SIG-M5 treated with dmso at 0.1 percent for 504 hours (cell line): ENCODE results near the gene CD300LG.
A peak's percentile ranks its signal among the peaks of the same experiment; 100 is the strongest.

Experiments
- DNase-seq: peaks from one replicate; lab custom pipeline; 2025; ENCODE audit not compliant: unreplicated experiment; lab: John Stamatoyannopoulos, UW

Gene CD300LG

DNA sequence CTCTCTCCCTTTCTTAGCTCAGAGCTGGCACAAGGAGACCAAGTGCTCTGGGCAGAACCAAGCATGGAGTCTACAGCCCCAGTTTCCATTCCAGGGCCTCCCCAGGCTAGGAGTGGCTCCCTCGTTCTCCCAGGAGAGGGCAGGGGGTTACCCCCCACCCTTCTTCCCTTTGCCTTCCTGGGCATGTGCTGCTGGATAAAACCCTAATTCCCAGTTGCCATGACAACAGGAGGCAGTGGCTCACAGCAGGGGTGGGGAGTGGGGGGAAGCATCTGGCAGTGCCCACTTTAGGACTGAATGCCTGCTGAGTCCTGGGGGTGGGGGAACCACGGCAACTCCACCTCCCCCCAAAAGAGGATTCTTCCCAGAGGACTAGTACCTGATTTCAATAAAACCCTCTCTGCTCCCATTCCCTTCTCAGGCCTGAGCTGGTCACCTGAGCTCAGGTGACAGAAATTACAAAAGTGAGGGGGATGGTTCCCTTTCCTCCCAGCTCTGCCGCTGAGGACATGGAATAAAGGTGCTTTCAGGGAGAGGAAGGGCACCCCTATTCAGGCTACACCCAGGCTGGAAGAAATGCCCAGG is 58.5 kb downstream of the CD300LG start:
- DNase-seq, result no peak

GRCh38 chr17:43905985-43906852 is 59.2 kb downstream of the CD300LG start:
- DNase-seq, result no peak

DNA sequence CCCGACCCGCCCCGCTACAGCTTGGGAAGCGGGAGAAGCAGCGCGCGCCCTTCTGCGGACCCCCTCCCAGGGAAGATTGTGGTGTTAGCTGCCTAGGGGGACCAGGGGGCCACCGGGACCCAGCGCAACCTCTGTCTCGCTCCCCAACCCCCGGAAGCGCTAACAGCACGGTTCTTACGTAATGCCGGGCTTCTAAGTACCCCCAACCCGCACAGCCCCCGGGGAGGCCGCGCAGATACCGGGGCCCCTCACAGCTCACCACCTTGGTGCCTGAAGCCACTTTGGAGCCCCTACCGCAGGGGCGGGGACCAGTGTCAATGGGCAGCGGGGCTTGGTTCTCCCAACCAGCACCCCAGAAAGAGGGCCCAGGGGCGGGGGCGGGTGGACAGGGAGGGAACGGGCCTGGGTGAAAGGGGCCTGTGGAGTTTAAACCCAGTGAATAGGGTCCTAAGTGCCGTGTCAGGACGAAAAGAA is 60.0 kb downstream of the CD300LG start:
- DNase-seq, result no peak

- peak; percentile 64 for DNase-seq
Measured at GRCh38 chr17:43907425-43907981, 60.5 kb downstream of the CD300LG start, which contains the start of gene MPP2. Gene MPP2, minus strand, starts transcription at chr17:43907536. Its CDS starts 3,076 bp downstream, at chr17:43904460.

DNA sequence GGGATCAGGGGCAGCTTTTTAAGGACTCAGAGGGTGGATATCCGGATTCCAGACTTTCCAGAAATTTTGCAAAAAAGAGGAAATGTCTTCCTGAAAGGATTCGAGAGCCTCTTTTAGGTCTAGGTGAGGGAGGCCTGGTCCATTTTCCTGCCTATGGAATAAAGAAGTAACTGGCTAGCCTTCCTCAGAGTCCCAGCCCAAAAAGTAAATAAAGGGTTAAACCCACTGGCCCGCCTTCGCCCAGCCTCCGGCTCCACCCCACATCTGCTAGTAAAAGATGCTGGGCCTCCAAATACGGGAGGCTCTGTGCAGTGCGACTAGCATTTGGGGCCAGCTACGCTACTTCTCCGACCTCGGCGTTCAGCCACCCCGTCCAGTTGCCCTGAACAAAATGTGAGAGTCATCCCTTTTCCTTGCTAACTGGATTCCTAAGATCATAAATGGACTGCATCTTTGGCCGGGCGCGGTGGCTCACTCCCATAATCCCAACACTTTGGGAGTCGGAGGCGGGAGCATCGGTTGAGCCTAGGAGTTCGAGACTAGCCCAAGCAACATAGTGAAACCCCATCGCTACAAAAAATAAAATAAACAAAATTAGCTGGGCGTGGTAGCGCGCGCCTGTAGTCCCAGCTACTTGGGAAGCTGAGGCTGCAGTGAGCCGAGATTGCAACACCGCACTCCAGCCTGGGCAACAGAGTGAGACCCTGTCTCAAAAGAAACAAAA is 61.2 kb downstream of the CD300LG start:
- DNase-seq, result peak; percentile 66

- DNase-seq, result no peak
Measured at GRCh38 chr17:43909537-43910231, 62.7 kb downstream of the CD300LG start.

DNA sequence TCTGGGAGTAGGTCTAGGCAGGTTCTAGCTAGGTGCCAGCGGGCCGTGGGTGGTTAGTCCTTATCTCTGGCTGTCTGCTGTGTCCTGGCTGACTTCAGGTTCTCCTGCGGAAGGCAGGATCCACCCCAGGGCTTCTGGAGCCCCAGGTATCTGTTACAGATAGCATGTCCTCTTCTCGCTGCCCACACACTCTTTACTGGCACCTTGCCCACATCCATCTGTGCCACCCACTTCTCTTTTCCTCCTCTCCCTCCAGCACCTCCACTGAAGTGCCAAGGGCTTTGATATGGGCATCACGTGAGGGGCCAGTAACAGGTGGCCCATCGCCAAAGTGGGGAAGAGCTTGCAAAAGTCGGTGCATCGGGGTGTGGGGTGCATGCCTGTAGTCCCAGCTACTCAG is 64.9 kb downstream of the CD300LG start:
- no peak for DNase-seq

- DNase-seq, result no peak
Measured at GRCh38 chr17:43912635-43913304, 65.8 kb downstream of the CD300LG start.
